Adrenal gland (tissue), 5 donors: ENCODE results near the gene GLS.

Experiments
- POLR2A ChIP-seq, 2 donors: fragments of 450-650 bp; IDR thresholded peaks; one replicate each; pipeline ENCODE4 v1.6.1; 2017; ENCODE audit warnings: antibody characterized with exemption in 2 of 2, mild to moderate bottlenecking in 2 of 2, moderate library complexity in 1 of 2
- TF ChIP-seq, protein P1 (sequence below), 6 experiments: fragments of 450-650 bp in 4 of 6; fragments of 200-600 bp in 2 of 6; sonication (generic) in 1 of 6; IDR thresholded peaks; 1 replicate in 5 of 6; 2 replicates in 1 of 6; pipeline versions ENCODE4 v1.5.1 to v1.8.0; 2016 to 2021; ENCODE audit warnings: antibody characterized with exemption in 6 of 6, mild to moderate bottlenecking in 2 of 6, moderate library complexity in 1 of 6
- donor health status: DM: no; HTN: no; CAD: no.

GRCh38 chr2:190938771-190939335 is 58.2 kb downstream of the GLS start:
- TF ChIP-seq POLR2A (IDR thresholded peaks at IDR 0.05), result no peak
- TF ChIP-seq, protein P1, sequence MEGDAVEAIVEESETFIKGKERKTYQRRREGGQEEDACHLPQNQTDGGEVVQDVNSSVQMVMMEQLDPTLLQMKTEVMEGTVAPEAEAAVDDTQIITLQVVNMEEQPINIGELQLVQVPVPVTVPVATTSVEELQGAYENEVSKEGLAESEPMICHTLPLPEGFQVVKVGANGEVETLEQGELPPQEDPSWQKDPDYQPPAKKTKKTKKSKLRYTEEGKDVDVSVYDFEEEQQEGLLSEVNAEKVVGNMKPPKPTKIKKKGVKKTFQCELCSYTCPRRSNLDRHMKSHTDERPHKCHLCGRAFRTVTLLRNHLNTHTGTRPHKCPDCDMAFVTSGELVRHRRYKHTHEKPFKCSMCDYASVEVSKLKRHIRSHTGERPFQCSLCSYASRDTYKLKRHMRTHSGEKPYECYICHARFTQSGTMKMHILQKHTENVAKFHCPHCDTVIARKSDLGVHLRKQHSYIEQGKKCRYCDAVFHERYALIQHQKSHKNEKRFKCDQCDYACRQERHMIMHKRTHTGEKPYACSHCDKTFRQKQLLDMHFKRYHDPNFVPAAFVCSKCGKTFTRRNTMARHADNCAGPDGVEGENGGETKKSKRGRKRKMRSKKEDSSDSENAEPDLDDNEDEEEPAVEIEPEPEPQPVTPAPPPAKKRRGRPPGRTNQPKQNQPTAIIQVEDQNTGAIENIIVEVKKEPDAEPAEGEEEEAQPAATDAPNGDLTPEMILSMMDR (IDR thresholded peaks at IDR 0.05), result no peak
